ENCODE measurements around the gene CFAP46.
"Not testable (repeated sequence)": the region's sequence is repeated elsewhere in the genome, so short reads cannot be mapped to it uniquely, and the experiment has no call there.

Gene CFAP46

GRCh38 chr10:132802048-132802447 lies 140.3 kb downstream of the CFAP46 start:
- no peak for DNase-seq

GRCh38 chr10:132799865-132800264 lies 142.5 kb downstream of the CFAP46 start:
- DNase-seq, result no peak

DNA sequence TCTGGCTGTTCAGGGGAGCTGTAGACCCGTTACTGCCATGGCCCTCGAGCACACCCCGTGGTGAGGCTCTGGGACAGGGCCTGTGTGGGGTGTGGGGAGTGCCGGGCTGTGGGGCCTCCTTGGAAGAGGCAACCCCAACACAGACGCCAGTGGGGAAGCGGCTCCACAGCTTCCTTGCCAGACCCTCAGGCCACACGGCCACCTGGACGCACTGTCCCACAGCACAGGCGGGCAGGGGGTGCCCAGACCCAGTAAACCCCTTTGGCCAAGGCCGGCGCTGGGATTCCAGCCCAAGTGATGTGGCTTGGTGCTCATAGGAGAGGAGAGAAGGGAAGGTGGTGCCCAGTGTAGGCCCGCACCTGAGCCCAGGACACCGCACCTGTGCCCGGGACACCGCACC lies 143.5 kb downstream of the CFAP46 start:
- DNase-seq, result no peak

DNA sequence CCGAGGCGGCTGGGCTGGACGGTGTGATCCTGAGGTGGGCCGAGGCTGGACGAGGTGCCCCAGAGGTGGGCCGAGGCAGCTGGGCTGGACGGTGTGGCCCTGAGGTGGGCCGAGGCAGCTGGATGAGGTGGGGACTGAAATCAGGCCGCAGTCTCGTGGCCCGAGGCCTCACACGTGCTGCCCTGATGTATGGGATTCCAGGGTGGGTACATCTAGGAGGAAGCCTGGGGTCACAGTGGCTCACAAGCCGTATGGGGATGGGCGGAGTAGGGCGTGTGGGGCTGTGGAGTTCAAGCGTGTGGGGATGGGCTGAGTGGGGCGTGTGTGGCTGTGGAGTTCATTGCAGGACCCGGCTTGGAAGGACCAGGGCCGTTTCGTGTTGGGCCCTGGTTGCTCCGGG lies 144.0 kb downstream of the CFAP46 start:
- no peak for DNase-seq

DNA sequence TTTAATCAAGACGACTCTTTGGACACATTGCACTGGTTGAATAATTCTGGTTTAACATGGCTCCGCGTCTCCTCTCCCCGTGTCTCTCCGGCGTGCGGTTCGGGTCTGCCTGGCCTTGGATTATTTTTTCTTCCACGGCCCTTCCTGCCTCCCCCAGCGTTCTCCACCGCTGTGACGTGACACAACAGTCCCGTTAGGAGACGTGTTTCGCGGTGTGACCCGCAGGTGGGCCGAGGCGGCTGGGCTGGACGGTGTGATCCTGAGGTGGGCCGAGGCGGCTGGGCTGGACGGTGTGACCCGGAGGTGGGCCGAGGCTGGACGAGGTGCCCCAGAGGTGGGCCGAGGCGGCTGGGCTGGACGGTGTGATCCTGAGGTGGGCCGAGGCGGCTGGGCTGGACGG lies 144.4 kb downstream of the CFAP46 start:
- DNase-seq, result not testable (repeated sequence)

DNA sequence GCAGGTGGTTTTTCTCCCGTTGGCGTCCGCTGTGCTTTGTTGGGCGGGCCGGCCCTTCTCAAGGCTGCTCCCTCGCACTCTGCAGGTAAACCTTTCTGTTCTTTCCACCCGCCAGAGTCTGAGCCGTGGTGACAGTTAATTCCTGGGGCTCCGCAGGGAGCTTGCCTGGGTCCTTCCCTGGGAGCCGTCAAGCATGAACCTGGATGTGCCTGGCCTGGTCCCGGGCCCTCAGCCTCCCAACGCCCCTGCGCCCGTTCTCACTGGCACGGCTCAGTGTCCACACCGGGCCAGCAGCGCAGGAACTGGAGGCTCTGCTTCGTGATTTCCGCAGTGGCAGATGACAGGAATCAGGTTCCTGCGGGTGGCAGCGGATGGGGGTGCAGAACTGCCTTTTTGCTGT lies 145.5 kb downstream of the CFAP46 start:
- DNase-seq, result no peak

DNA sequence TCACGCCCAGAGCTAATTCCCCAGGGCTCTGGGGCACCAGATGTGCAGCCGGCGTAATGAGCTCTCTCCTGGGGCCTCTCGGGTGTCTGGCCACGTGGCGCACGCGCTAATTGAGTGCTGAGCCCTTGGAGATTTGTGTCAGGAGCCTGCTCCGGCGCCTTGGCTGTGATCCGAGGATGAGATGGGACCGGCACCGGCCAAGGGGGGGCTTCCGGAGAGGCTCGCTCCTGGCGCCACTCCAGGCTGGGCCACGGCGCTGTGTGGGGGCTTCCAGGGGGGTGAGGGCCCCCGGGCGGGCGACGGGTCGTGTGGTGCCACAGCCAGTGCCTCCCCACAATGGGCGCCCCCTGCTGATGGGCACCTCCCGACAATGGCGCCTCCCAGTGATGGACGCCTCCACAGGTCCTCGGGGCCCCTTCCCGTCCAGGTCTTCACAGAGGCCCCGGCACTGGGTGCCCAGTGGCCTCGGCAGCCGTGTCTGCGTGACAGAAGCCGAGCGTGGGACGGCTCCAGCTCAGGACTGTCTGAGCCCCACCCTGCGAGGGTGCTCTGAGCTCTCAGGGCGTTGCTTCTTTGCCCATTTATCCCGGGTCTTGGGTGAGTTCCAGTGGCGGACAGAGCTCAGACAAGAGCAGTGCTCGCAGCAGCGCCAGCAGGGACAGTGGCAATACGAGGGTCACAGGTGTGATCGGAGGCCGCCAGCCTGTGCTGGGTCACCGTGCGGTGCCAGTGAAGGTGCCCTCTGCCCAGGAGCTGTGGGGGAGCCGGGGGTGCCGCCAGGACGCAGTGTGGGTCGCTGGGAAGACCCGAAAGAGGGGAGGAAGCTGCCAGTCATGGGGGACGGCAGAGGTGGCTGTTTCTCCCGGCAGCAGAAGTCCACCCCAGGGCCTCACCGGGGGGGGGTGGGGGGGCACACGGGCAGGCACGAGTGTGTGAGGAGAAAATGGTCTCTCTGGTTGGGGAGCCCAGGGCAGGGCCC lies 148.2 kb downstream of the CFAP46 start:
- no peak for DNase-seq

GRCh38 chr10:132793213-132793612 lies 149.2 kb downstream of the CFAP46 start:
- DNase-seq, result no peak

- DNase-seq, result no peak
Measured at GRCh38 chr10:132792796-132793195, 149.6 kb downstream of the CFAP46 start.

GRCh38 chr10:132792099-132792498 lies 150.3 kb downstream of the CFAP46 start:
- DNase-seq, result not testable (repeated sequence)

DNA sequence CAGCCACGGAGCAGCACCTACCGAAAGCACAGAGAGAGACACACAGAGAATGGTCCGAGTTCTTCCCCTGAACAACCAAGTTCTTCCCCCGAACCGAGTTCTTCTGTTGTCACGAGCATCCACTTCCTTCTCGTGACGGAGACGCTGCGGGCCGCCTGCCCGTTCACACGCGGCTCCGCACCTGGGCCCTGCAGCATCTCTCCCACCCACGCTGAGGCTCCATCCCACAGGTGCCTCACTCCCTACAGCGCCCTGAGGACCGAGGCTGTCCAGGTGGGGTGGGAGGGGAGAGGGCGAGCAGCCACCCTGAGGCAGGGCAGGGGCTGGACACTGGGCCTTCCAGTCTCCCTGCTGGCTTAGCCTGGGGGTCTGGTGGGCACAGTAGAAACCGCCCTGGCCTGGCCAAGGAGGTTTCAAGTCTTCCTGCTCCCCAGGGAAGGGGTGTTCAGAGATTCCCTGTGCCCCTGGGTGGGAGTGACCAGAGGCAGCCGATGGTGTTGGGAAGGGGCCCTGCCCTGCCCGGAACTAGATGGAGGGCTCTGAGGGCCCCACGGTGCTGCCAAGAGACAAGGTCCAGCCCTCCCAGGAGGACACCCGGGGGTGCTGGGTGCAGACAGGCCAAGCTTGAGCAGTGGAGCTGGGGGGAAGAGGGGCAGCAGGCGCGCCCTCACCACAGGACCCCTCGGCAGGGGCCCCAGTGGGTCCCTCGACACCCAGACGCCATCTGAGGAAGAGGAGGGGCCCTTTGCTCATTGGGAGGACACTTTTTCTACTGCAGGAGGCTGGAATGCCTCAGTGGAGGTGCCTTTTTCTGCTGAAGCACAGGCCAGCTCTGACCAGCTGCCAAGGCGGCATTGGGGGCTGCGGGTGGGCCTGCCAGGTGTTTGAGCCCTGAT lies 151.2 kb downstream of the CFAP46 start:
- DNase-seq, result no peak

DNA sequence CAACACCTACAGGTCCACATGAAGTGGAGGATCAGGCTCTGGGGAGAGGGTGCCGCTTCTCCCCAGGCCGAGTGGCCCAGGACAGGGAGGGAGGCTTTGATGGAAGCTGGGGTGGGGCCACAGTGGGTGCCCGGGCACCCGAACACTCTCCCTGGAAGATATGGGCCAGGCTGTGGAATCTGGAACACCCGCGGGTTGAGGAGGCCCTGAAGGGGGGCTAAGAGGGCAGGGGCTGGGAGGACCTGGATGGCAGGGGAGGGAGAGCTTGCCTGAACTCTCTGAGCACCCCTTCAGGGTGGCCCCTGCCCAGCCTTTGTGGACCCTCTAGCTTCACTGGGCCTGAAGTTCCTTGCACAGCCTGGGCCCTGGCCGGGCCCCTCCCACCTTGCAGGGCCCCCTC lies 151.9 kb downstream of the CFAP46 start:
- no peak for DNase-seq

- DNase-seq, result no peak
Measured at GRCh38 chr10:132789659-132790148, 152.7 kb downstream of the CFAP46 start.

DNA sequence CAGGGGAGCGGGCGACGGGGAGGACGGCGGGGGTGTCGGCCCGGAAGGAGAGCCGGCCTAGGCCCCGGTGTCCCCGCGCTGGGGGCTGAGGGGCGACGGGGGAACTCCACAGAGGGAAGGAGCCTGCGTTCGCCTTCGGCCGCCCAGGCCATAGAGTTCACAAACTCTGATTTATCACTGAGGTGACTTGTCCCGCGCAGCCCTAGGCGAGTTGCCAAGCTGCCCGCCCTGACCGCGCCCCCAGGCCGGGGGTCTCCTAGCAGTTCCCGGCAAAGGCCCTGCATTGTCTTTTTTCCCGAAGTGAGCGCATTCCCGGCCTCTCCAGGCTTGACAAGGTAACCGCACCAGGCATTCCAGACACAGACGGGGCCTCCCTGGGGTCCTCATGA lies 153.5 kb downstream of the CFAP46 start:
- no peak for DNase-seq

DNA sequence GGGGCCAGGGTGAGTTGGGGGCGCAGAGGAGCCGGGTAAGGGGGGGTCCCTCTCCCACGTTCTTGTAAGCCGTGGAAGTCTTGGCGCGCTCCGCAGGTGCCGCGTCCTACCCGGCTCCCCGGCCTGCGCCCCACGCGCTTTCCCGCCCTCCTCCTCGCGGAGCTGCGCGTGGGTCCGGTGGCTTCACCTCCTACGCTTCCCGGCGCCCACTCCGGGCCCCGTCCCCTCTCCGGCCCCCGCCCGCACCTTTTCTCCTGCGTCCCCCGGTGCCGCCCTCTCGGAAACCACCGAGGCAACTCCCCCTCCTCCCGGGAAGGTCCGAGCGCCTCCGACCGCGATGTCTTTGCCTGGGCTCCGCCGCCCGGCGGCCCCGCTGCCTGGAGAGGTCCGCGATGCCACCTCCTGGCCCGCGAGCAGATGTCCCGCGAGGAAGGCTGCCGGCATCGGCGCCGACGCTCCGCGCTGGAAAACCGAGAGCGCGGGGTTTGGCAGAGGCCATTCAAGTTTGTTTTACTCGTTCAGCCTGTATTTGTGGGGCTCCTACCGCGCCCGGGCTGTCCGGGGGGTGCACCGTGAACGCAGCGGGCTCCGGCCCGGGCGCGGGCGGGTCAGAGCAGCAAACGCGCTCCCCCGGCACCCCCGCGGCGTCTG lies 154.1 kb downstream of the CFAP46 start:
- no peak for DNase-seq

DNA sequence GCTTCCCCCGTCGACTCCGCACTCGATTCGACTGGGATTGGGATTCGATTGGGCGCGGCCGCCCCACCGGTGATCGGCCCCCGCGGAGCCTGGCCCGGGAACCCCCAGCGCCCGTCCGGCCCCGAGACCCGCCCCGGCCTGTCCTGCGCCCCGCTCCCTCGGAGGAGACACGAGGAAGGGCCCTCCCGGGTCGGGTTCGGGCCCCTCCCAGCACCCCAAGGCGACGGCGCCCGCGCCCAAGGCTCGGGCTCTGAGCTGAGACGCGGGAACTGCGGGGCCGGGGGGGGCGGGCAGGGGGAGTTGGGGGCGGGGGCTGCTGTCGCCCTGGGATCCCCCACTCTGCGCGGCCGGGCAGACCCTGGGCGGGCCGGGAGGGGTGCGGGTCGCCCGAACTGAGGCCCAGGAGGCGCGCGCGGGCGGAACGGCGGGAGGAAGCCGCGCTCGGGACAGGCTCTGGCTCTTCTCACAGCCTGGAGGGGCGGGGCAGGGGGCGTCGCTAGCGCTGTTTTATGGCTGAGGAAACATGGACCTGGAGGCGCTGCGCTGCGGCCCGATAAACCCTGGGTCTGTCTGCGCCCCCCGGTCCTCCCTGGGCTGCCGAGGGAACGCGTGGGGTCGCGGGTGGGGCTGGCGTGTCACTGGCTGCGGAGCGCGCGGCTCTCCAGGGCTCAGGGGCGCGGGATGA lies 154.7 kb downstream of the CFAP46 start:
- no peak for DNase-seq

- DNase-seq, result no peak
Measured at GRCh38 chr10:132786884-132787494, 155.4 kb downstream of the CFAP46 start.

GRCh38 chr10:132786476-132786883 lies 155.9 kb downstream of the CFAP46 start:
- no peak for DNase-seq

GRCh38 chr10:132785723-132786475 lies 156.5 kb downstream of the CFAP46 start, which contains the start of gene NKX6-2:
Gene NKX6-2, minus strand, starts transcription at chr10:132786147. Its CDS starts 199 bp downstream, at chr10:132785948.
- no peak for DNase-seq

DNA sequence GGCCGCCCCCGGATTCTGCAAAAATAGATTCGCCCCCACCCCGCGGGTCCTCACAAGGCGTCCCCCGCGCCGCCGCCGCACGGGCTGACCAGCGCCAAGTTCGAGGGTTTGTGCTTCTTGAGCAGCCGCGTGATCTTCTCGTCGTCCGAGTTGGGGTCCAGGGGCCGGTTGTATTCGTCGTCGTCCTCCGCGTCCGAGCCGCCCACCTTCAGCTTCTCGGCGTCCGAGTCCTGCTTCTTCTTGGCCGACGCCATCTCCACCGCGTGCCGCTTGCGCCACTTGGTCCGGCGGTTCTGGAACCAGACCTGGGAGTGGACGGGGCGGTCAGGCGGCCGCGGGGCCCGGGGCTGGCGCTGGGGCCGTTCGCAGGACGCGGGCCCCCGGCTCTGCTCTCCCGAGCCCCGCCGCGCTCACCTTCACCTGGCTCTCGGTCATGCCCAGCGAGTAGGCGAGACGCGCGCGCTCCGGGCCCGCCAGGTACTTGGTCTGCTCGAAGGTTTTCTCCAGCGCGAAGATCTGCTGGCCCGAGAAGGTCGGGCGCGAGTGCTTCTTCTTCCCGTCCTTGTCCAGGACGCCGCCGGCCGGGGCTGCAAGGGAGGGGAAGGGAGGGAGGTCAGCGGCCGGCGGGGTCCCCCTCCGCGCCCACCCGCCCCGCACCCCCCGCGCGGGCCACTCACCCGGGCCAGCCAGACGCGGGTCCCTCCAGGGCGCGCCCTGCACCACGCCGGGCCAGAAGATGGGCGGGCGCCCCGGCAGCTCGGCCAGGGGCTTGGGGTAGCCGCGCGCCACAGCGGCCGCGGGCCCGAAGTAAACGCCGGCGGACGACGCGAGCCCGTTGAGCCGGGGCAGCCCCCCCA lies 157.3 kb downstream of the CFAP46 start:
- DNase-seq, result no peak
